A549 (cell line): ENCODE measurements around the gene TMOD4.
"Not testable (repeated sequence)": the region's sequence is repeated elsewhere in the genome, so short reads cannot be mapped to it uniquely, and the experiment has no call there.

Source experiments
- POLR2A ChIP-seq: IDR thresholded peaks from 2 replicates; pipeline ENCODE4 v1.6.1; 2012; ENCODE audit warnings: mild to moderate bottlenecking, low read length
- RCOR1 ChIP-seq: fragments of 150-350 bp; IDR thresholded peaks from 2 replicates; pipeline ENCODE4 v1.6.1; 2014; ENCODE audit warnings: antibody characterized with exemption, low read length, low read depth
- RFX5 ChIP-seq: fragments of 450-650 bp; IDR thresholded peaks from 2 replicates; pipeline ENCODE4 v1.7.1; 2014; ENCODE audit warnings: antibody characterized with exemption, mild to moderate bottlenecking, moderate library complexity
- TF ChIP-seq, protein P1 (sequence below): fragments of >200 bp; sonication (Bioruptor Twin); formaldehyde crosslinking; IDR thresholded peaks from 3 replicates; pipeline ENCODE4 v1.5.1; 2016
- TF ChIP-seq, protein P2 (sequence below): fragments of 200-600 bp; sonication (generic); IDR thresholded peaks from 2 replicates; pipeline ENCODE4 v1.6.1; 2016; ENCODE audit warnings: antibody characterized with exemption, mild to moderate bottlenecking, moderate library complexity
- TF ChIP-seq, protein P3 (sequence below): fragments of 150-350 bp; IDR thresholded peaks from 2 replicates; pipeline ENCODE4 v1.6.1; 2014; ENCODE audit warnings: low read depth, mild to moderate bottlenecking, low read length

DNA sequence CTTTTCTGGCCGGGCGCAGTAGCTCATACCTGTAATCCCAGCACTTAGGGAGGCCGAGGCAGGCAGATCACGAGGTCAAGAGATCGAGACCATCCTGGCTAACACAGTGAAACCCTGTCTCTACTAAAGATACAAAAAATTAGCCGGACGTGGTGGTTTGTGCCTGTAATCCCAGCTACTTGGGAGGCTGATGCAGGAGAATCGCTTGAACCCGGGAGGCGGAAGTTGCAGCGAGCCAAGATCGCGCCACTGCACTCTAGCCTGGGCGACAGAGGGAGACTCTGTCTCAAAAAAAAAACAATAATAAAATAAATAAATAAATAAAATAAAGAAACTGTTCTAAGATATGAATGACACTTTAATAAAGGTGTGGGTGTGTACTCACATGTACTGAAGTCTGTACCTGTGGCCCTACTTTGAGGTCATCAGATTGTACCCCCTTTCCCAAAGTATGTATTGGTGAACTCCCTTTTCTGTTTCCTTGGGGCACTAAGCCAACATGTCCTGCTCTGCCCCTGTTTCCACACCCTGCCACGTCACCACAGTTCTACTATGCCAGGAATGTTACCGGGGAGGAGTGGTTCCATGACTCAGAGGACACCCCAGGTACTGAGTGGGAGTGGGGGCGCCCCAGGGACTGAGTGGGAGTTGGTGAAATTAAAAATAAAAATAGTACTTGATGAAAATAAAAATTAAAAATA lies 19.3 kb upstream of the TMOD4 start:
- TF ChIP-seq RCOR1, RFX5, POLR2A: not testable (repeated sequence)
- TF ChIP-seq, protein P1, sequence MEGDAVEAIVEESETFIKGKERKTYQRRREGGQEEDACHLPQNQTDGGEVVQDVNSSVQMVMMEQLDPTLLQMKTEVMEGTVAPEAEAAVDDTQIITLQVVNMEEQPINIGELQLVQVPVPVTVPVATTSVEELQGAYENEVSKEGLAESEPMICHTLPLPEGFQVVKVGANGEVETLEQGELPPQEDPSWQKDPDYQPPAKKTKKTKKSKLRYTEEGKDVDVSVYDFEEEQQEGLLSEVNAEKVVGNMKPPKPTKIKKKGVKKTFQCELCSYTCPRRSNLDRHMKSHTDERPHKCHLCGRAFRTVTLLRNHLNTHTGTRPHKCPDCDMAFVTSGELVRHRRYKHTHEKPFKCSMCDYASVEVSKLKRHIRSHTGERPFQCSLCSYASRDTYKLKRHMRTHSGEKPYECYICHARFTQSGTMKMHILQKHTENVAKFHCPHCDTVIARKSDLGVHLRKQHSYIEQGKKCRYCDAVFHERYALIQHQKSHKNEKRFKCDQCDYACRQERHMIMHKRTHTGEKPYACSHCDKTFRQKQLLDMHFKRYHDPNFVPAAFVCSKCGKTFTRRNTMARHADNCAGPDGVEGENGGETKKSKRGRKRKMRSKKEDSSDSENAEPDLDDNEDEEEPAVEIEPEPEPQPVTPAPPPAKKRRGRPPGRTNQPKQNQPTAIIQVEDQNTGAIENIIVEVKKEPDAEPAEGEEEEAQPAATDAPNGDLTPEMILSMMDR: not testable (repeated sequence)
- TF ChIP-seq, protein P2, sequence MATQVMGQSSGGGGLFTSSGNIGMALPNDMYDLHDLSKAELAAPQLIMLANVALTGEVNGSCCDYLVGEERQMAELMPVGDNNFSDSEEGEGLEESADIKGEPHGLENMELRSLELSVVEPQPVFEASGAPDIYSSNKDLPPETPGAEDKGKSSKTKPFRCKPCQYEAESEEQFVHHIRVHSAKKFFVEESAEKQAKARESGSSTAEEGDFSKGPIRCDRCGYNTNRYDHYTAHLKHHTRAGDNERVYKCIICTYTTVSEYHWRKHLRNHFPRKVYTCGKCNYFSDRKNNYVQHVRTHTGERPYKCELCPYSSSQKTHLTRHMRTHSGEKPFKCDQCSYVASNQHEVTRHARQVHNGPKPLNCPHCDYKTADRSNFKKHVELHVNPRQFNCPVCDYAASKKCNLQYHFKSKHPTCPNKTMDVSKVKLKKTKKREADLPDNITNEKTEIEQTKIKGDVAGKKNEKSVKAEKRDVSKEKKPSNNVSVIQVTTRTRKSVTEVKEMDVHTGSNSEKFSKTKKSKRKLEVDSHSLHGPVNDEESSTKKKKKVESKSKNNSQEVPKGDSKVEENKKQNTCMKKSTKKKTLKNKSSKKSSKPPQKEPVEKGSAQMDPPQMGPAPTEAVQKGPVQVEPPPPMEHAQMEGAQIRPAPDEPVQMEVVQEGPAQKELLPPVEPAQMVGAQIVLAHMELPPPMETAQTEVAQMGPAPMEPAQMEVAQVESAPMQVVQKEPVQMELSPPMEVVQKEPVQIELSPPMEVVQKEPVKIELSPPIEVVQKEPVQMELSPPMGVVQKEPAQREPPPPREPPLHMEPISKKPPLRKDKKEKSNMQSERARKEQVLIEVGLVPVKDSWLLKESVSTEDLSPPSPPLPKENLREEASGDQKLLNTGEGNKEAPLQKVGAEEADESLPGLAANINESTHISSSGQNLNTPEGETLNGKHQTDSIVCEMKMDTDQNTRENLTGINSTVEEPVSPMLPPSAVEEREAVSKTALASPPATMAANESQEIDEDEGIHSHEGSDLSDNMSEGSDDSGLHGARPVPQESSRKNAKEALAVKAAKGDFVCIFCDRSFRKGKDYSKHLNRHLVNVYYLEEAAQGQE: not testable (repeated sequence)
- TF ChIP-seq, protein P3, sequence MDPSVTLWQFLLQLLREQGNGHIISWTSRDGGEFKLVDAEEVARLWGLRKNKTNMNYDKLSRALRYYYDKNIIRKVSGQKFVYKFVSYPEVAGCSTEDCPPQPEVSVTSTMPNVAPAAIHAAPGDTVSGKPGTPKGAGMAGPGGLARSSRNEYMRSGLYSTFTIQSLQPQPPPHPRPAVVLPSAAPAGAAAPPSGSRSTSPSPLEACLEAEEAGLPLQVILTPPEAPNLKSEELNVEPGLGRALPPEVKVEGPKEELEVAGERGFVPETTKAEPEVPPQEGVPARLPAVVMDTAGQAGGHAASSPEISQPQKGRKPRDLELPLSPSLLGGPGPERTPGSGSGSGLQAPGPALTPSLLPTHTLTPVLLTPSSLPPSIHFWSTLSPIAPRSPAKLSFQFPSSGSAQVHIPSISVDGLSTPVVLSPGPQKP: not testable (repeated sequence)
